ENCODE measurements around the gene ASPA. TPM values are rescaled to one million over a fixed set of nuclear protein-coding genes. Genes with fewer than 3 reads are reported as not detected.

Gene ASPA
- total RNA-seq, 1 donor from 2014 or later = 8.2 TPM

GRCh38 chr17:3545151-3545550 lies 69.4 kb downstream of the ASPA start:
- TF ChIP-seq CTCF (IDR thresholded peaks at IDR 0.05) = no peak
- Histone ChIP-seq H3K4me3 (no peak overlapping the region), H3K9me3 (no peaks in the 10 kb centered on the region), H3K36me3 (no peaks in the 10 kb centered on the region), H3K27me3 (ENCODE audit: low read depth) (peaks cover 7% of the 10 kb centered on the region), H3K27ac (no peak overlapping the region), H3K4me1 (no peaks in the 10 kb centered on the region)
- DNase-seq = no peak
- intact Hi-C loops (cut with DNase I) = no loop called here
- no peak for ATAC-seq

GRCh38 chr17:3546521-3546920 lies 70.7 kb downstream of the ASPA start:
- TF ChIP-seq CTCF (IDR thresholded peaks at IDR 0.05) = no peak
- no peaks in the 10 kb centered on the region for H3K9me3 ChIP-seq
- DNase-seq (no peak), ATAC-seq (no peak)
- no peaks in the 10 kb centered on the region for H3K4me1 ChIP-seq
- intact Hi-C loops (cut with DNase I) = no loop called here
- peaks cover 7% of the 10 kb centered on the region for H3K27me3 ChIP-seq (ENCODE audit: low read depth)
- no peak overlapping the region for H3K27ac ChIP-seq
- no peaks in the 10 kb centered on the region for H3K36me3 ChIP-seq
- no peak overlapping the region for H3K4me3 ChIP-seq

GRCh38 chr17:3546997-3547396 lies 71.2 kb downstream of the ASPA start:
- H3K27ac ChIP-seq = no peak overlapping the region
- ATAC-seq = no peak
- H3K27me3 ChIP-seq (ENCODE audit: low read depth) = peaks cover 7% of the 10 kb centered on the region
- no peaks in the 10 kb centered on the region for H3K36me3 ChIP-seq
- H3K4me1 ChIP-seq = no peaks in the 10 kb centered on the region
- intact Hi-C loops (cut with DNase I) = no loop called here
- DNase-seq = no peak
- H3K4me3 ChIP-seq = no peak overlapping the region
- H3K9me3 ChIP-seq = no peaks in the 10 kb centered on the region
- TF ChIP-seq CTCF (IDR thresholded peaks at IDR 0.05) = no peak

GRCh38 chr17:3547628-3548027 lies 71.8 kb downstream of the ASPA start:
- peaks cover 3% of the 10 kb centered on the region for H3K27me3 ChIP-seq (ENCODE audit: low read depth)
- H3K9me3 ChIP-seq = no peaks in the 10 kb centered on the region
- no peak overlapping the region for H3K27ac ChIP-seq
- ATAC-seq (no peak), DNase-seq (no peak)
- H3K36me3 ChIP-seq = no peaks in the 10 kb centered on the region
- intact Hi-C loops (cut with DNase I) = no loop called here
- H3K4me3 ChIP-seq = no peak overlapping the region
- no peak for TF ChIP-seq CTCF (IDR thresholded peaks at IDR 0.05)
- no peaks in the 10 kb centered on the region for H3K4me1 ChIP-seq

GRCh38 chr17:3549610-3550162 lies 73.9 kb downstream of the ASPA start:
- no peak overlapping the region for H3K27ac ChIP-seq
- no peak for TF ChIP-seq CTCF (IDR thresholded peaks at IDR 0.05)
- H3K27me3 ChIP-seq (ENCODE audit: low read depth) = peaks cover 7% of the 10 kb centered on the region
- H3K4me1 ChIP-seq = no peaks in the 10 kb centered on the region
- no peak for DNase-seq
- ATAC-seq = no peak
- H3K9me3 ChIP-seq = no peaks in the 10 kb centered on the region
- intact Hi-C loops (cut with DNase I) = no loop called here
- H3K36me3 ChIP-seq = no peaks in the 10 kb centered on the region
- H3K4me3 ChIP-seq = no peak overlapping the region

- no peak for TF ChIP-seq CTCF (IDR thresholded peaks at IDR 0.05)
- no peaks in the 10 kb centered on the region for H3K4me1 ChIP-seq
- DNase-seq (no peak), ATAC-seq (no peak)
- H3K36me3 ChIP-seq = no peaks in the 10 kb centered on the region
- H3K9me3 ChIP-seq = no peaks in the 10 kb centered on the region
- intact Hi-C loops (cut with DNase I) = no loop called here
- peaks cover 4% of the 10 kb centered on the region for H3K27me3 ChIP-seq (ENCODE audit: low read depth)
- H3K27ac ChIP-seq = no peak overlapping the region
- H3K4me3 ChIP-seq = no peak overlapping the region
Observed at GRCh38 chr17:3551189-3551588, 75.4 kb downstream of the ASPA start.
